DOHH2 (cell line): ENCODE data around the gene SLC15A5.

Experiments
- H3F3A ChIP-seq: fragments of 200-600 bp; sonication (generic), shearing (Covaris generic); 2 replicates; pipeline ENCODE4 v1.6.0; 2016; ENCODE audit warnings: antibody characterized with exemption, mild to moderate bottlenecking; ENCODE audit not compliant: control insufficient read depth, insufficient read depth
- H3K27ac ChIP-seq: fragments of 200-600 bp; sonication (generic); 2 replicates; pipeline ENCODE4 v1.5.1; 2014; ENCODE audit warnings: low read depth, mild to moderate bottlenecking, low read length, moderate library complexity
- H3K27me3 ChIP-seq: fragments of 200-600 bp; sonication (generic); 2 replicates; pipeline ENCODE4 v1.6.1; 2014; ENCODE audit warnings: mild to moderate bottlenecking, low read length, mixed read lengths; ENCODE audit not compliant: control insufficient read depth
- H3K36me3 ChIP-seq: fragments of 200-600 bp; sonication (generic); 2 replicates; pipeline ENCODE4 v1.6.1; 2014; ENCODE audit warnings: mild to moderate bottlenecking, low read length, moderate library complexity, mixed read lengths; ENCODE audit not compliant: control insufficient read depth
- H3K4me1 ChIP-seq: fragments of 200-600 bp; sonication (generic); 2 replicates; pipeline ENCODE4 v1.6.1; 2014; ENCODE audit warnings: mild to moderate bottlenecking, low read length, mixed read lengths; ENCODE audit not compliant: control insufficient read depth
- H3K4me2 ChIP-seq: fragments of 200-600 bp; sonication (generic); 2 replicates; pipeline ENCODE4 v1.6.0; 2014; ENCODE audit warnings: mild to moderate bottlenecking, low read length, moderate library complexity
- H3K4me3 ChIP-seq: fragments of 200-600 bp; sonication (generic); 2 replicates; pipeline ENCODE4 v1.5.1; 2014; ENCODE audit warnings: mild to moderate bottlenecking, low read length, mixed read lengths
- H3K79me2 ChIP-seq: fragments of 200-600 bp; sonication (generic); 2 replicates; pipeline ENCODE4 v1.6.1; 2014; ENCODE audit warnings: mild to moderate bottlenecking, low read length, mixed read lengths; ENCODE audit not compliant: control insufficient read depth
- H3K9me2 ChIP-seq: fragments of 200-600 bp; sonication (generic); replicated peaks from 2 replicates; pipeline ENCODE4 v1.6.1; 2014; ENCODE audit warnings: mild to moderate bottlenecking, low read length, mixed read lengths; ENCODE audit not compliant: control insufficient read depth
- H3K9me3 ChIP-seq: fragments of 200-600 bp; sonication (generic); 2 replicates; pipeline ENCODE4 v1.6.1; 2014; ENCODE audit warnings: antibody characterized with exemption, low read length, mixed read lengths; ENCODE audit not compliant: control insufficient read depth, insufficient read depth
- H4K20me1 ChIP-seq: fragments of 200-600 bp; sonication (generic); 2 replicates; pipeline ENCODE4 v1.6.0; 2014; ENCODE audit warnings: low read depth, mild to moderate bottlenecking, antibody characterized with exemption, low read length, moderate library complexity; ENCODE audit not compliant: control insufficient read depth, insufficient read depth
- EZH2phosphoT487 ChIP-seq: fragments of 200-600 bp; sonication (generic); IDR thresholded peaks from 2 replicates; pipeline ENCODE4 v1.6.1; 2017; ENCODE audit warnings: borderline replicate concordance, mild to moderate bottlenecking, antibody characterized with exemption, low read length, moderate library complexity, mixed read lengths
- TF ChIP-seq, protein P1 (sequence below): fragments of 200-600 bp; sonication (generic); IDR thresholded peaks from one replicate; pipeline ENCODE4 v1.5.1; 2014; ENCODE audit warnings: antibody characterized with exemption, mild to moderate bottlenecking, low read depth, low read length; ENCODE audit not compliant: poor library complexity, severe bottlenecking

The SLC15A5 gene

DNA sequence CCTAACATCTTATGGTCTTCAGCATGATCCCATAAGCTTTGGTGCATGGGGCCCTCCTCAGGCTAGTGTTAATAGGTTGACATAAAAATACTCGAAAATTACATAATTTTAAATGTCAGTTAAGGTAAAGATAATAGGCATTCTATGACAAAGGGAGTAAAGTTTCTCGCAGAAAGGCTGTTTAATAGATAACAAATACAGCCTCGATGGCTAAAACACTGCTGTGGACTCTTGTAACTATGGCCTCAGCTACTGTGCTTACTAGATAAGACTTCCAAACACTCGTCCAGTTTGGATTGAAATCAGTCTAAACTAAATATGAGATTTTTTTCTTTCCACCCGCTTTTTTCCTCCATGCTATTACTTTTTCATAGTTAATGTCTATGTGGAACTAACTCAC, 46.8 kb upstream of the SLC15A5 start:
- Histone ChIP-seq H4K20me1 (no peaks in the 10 kb centered on the region), H3K4me2 (no peak overlapping the region), H3K9me3 (peaks cover 6% of the 10 kb centered on the region; the same call in 1 of the 2 replicates), H3K4me1 (no peaks in the 10 kb centered on the region), H3K79me2 (no peaks in the 10 kb centered on the region), H3K9me2 (no peaks in the 10 kb centered on the region), H3F3A (no peaks in the 10 kb centered on the region), H3K36me3 (no peaks in the 10 kb centered on the region), H3K4me3 (no peak overlapping the region), H3K27me3 (no peaks in the 10 kb centered on the region), H3K27ac (no peak overlapping the region)
- TF ChIP-seq, protein P1, sequence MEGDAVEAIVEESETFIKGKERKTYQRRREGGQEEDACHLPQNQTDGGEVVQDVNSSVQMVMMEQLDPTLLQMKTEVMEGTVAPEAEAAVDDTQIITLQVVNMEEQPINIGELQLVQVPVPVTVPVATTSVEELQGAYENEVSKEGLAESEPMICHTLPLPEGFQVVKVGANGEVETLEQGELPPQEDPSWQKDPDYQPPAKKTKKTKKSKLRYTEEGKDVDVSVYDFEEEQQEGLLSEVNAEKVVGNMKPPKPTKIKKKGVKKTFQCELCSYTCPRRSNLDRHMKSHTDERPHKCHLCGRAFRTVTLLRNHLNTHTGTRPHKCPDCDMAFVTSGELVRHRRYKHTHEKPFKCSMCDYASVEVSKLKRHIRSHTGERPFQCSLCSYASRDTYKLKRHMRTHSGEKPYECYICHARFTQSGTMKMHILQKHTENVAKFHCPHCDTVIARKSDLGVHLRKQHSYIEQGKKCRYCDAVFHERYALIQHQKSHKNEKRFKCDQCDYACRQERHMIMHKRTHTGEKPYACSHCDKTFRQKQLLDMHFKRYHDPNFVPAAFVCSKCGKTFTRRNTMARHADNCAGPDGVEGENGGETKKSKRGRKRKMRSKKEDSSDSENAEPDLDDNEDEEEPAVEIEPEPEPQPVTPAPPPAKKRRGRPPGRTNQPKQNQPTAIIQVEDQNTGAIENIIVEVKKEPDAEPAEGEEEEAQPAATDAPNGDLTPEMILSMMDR = no peak

DNA sequence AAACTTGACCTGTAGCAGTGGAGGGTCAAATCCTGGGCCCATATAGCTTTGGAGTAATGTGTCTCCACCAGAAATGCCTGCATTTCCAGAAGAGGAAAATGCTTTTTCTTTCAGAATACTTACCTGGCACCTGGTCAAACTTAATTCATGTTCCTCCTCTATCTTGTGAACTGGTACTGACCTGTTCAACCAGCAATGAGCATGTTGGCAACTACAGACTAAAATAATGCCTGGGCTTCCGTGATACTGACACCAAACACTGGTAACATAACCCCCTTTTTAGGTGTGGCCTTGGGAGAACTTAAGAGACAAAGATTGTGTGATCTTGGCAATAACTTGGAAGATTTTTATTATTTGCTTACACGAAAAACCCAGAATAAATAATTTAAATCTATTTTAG, 46.2 kb upstream of the SLC15A5 start:
- H3K4me2 ChIP-seq = no peak overlapping the region

DNA sequence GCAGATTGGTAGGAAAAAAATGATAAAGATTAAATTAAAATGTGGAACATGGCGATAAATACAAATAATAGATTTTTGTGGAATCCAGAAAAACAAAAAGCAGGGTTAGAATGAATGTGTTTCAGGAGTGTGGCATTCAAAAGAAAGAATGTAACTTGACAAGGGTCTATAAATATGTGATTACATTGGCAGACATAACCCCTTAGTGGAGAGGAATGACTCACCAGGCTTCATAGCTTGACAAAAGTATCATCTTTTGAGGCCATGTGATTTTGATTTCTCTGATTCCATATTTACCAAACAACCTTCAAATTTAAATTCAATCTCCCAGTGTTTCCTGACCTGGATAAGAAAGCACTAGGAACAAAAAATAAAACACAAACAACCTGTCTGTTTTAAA, 45.5 kb upstream of the SLC15A5 start:
- TF ChIP-seq, protein P1 = no peak
- Histone ChIP-seq H3K4me2 (no peak overlapping the region), H3K9me2 (no peaks in the 10 kb centered on the region), H3K9me3 (peaks cover 4% of the 10 kb centered on the region; the same call in 1 of the 2 replicates), H3K4me3 (no peak overlapping the region), H3K27ac (no peak overlapping the region), H3K27me3 (no peaks in the 10 kb centered on the region), H4K20me1 (no peaks in the 10 kb centered on the region), H3K79me2 (no peaks in the 10 kb centered on the region), H3F3A (no peaks in the 10 kb centered on the region), H3K4me1 (no peaks in the 10 kb centered on the region), H3K36me3 (no peaks in the 10 kb centered on the region)

More for the DNA sequence above, 46.2 kb upstream of the SLC15A5 start:
- H3K79me2 ChIP-seq = no peaks in the 10 kb centered on the region
- no peaks in the 10 kb centered on the region for H4K20me1 ChIP-seq
- no peaks in the 10 kb centered on the region for H3K36me3 ChIP-seq
- no peaks in the 10 kb centered on the region for H3K9me2 ChIP-seq
- no peaks in the 10 kb centered on the region for H3K4me1 ChIP-seq
- no peaks in the 10 kb centered on the region for H3F3A ChIP-seq
- peaks cover 6% of the 10 kb centered on the region; the same call in 1 of the 2 replicates for H3K9me3 ChIP-seq
- H3K27ac ChIP-seq = no peak overlapping the region
- H3K4me3 ChIP-seq = no peak overlapping the region
- no peaks in the 10 kb centered on the region for H3K27me3 ChIP-seq
- TF ChIP-seq, protein P1 = no peak
- no peak for TF ChIP-seq EZH2phosphoT487

DNA sequence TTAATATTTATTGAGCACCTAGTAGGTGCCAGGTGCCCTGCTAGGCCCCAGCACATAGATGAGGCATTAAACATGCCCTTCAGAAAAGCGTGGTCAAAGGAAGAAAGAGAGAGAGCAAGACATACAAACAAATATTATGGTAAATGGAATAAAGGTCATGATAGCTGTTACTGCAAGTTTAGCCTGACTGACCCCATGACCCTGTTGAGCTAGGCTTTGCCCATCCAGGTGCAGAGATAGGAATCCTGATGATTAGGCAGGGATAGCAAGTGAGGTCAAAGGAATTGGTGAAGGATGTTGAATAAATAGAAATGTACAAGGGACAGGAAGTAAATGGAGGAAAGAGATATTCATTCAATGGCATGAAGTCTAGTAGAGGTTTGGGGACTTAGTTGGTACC, 33.4 kb upstream of the SLC15A5 start:
- Histone ChIP-seq H3F3A (no peaks in the 10 kb centered on the region), H3K4me2 (no peak overlapping the region), H3K79me2 (no peaks in the 10 kb centered on the region), H3K9me2 (no peaks in the 10 kb centered on the region; the same call in 1 of the 2 replicates), H3K4me1 (no peaks in the 10 kb centered on the region), H3K27me3 (no peaks in the 10 kb centered on the region), H3K9me3 (no peaks in the 10 kb centered on the region), H4K20me1 (no peaks in the 10 kb centered on the region), H3K27ac (no peak overlapping the region), H3K4me3 (no peak overlapping the region), H3K36me3 (no peaks in the 10 kb centered on the region)
- TF ChIP-seq EZH2phosphoT487 = no peak
- TF ChIP-seq, protein P1 = no peak
